ENCODE measurements around the gene MPP1. TPM values are rescaled to one million over a fixed set of nuclear protein-coding genes. Genes with fewer than 3 reads are reported as not detected.

MPP1 gene
- total and polyA plus RNA-seq, 3 experiments from 2014 or later, result 12.8 to 14.7 (median 13.0) TPM

GRCh38 chrX:154751203-154751668 is 54.0 kb downstream of the MPP1 start:
- H3K4me1 Mint-ChIP-seq, result peaks cover 25 to 43% (median 43%) of the 10 kb centered on the region in 3 donors
- POLR2A ChIA-PET, result interaction anchor here (0.7 to 2.2 kb wide), 4 partner anchors 11 to 21 kb away, joined by 4 to 22 read pairs (median 6); partner anchors contain the start of gene DKC1
- peak overlapping the region; percentile 48 for H3K27ac ChIP-seq (ENCODE audit: low read depth, low read length)

GRCh38 chrX:154750301-154751202 is 54.7 kb downstream of the MPP1 start, which contains the start of gene GAB3:
Gene GAB3 (minus strand): TSS chrX:154751077. CDS start chrX:154751025, 52 bp downstream.
- Histone ChIP-seq H3K4me1 (ENCODE audit: insufficient read depth, low read length) (peaks cover 15% of the 10 kb centered on the region), H3K9me3 (ENCODE audit: low read length) (no peaks in the 10 kb centered on the region), H3K27ac (ENCODE audit: low read depth, low read length) (peak within 1 kb of the TSS; percentile 76), H3K27me3 (ENCODE audit: insufficient read depth, low read length, poor library complexity, severe bottlenecking) (no peaks in the 10 kb centered on the region), H3K36me3 (ENCODE audit: insufficient read depth, low read length) (no peaks in the 10 kb centered on the region), H3K4me3 (ENCODE audit: low read length) (peak within 1 kb of the TSS; percentile 68)
- H3K27ac Mint-ChIP-seq, result peak within 1 kb of the TSS; percentile 82 to 95 (median 90)
- peak; percentile 16 to 68 (median 38) for DNase-seq
- ChIA-PET CTCF (interaction anchor here (1.1 to 6.6 kb wide), 6 partner anchors 13 to 38 kb away, joined by 4 to 65 read pairs (median 19); partner anchors contain the start of gene DKC1), POLR2A (interaction anchor here (0.8 to 2.2 kb wide), 5 partner anchors 12 to 31 kb away, joined by 3 to 22 read pairs (median 5); partner anchors contain the start of gene DKC1)
- peaks cover 28 to 47% (median 47%) of the 10 kb centered on the region in 3 donors for H3K4me1 Mint-ChIP-seq
- peaks cover 0 to 10% (median 0%) of the 10 kb centered on the region in 3 donors for H3K36me3 Mint-ChIP-seq
- peaks cover 0 to 5% of the 10 kb centered on the region in 2 donors for H3K27me3 Mint-ChIP-seq
- H3K9me3 Mint-ChIP-seq, result no peaks in the 10 kb centered on the region
- H3K4me3 Mint-ChIP-seq, result peak within 1 kb of the TSS; percentile 82 to 91 (median 86)

More at GRCh38 chrX:154751203-154751668, 54.0 kb downstream of the MPP1 start:
- Mint-ChIP-seq H3K4me3 (peak overlapping the region; percentile 71 to 91 (median 80)), H3K9me3 (no peaks in the 10 kb centered on the region), H3K27me3 (peaks cover 0 to 5% of the 10 kb centered on the region in 2 donors), H3K27ac (peak overlapping the region; percentile 71 to 95 (median 84)), H3K36me3 (peaks cover 0 to 8% (median 0%) of the 10 kb centered on the region in 3 donors)
- no peaks in the 10 kb centered on the region for H3K27me3 ChIP-seq (ENCODE audit: insufficient read depth, low read length, poor library complexity, severe bottlenecking)
- H3K4me3 ChIP-seq (ENCODE audit: low read length), result peak overlapping the region; percentile 43
- H3K36me3 ChIP-seq (ENCODE audit: insufficient read depth, low read length), result no peaks in the 10 kb centered on the region
- no peak for DNase-seq
- peaks cover 15% of the 10 kb centered on the region for H3K4me1 ChIP-seq (ENCODE audit: insufficient read depth, low read length)
- H3K9me3 ChIP-seq (ENCODE audit: low read length), result no peaks in the 10 kb centered on the region
- CTCF ChIA-PET, result interaction anchor here (0.9 to 6.6 kb wide), 5 partner anchors 12 to 39 kb away, joined by 3 to 65 read pairs (median 13); partner anchors contain the start of gene DKC1

- peak overlapping the region; percentile 76 for H3K27ac ChIP-seq (ENCODE audit: low read depth, low read length)
- H3K27me3 ChIP-seq (ENCODE audit: insufficient read depth, low read length, poor library complexity, severe bottlenecking), result no peaks in the 10 kb centered on the region
- ChIA-PET CTCF (interaction anchor here (1.1 to 6.6 kb wide), 8 partner anchors 11 to 38 kb away, joined by 3 to 65 read pairs (median 10); partner anchors contain the start of gene DKC1), POLR2A (interaction anchor here (1.1 to 2.2 kb wide), 4 partner anchors 12 to 30 kb away, joined by 3 to 22 read pairs (median 6); partner anchors contain the start of gene DKC1)
- peaks cover 0 to 13% (median 0%) of the 10 kb centered on the region in 3 donors for H3K36me3 Mint-ChIP-seq
- no peaks in the 10 kb centered on the region for H3K9me3 Mint-ChIP-seq
- peaks cover 15% of the 10 kb centered on the region for H3K4me1 ChIP-seq (ENCODE audit: insufficient read depth, low read length)
- H3K27ac Mint-ChIP-seq, result peak overlapping the region; percentile 67 to 95 (median 84)
- DNase-seq, result no peak
- peaks cover 0 to 5% of the 10 kb centered on the region in 2 donors for H3K27me3 Mint-ChIP-seq
- H3K4me1 Mint-ChIP-seq, result peaks cover 28 to 50% (median 47%) of the 10 kb centered on the region in 3 donors
- H3K9me3 ChIP-seq (ENCODE audit: low read length), result no peaks in the 10 kb centered on the region
- peak overlapping the region; percentile 68 for H3K4me3 ChIP-seq (ENCODE audit: low read length)
- peak overlapping the region; percentile 82 to 91 (median 86) for H3K4me3 Mint-ChIP-seq
- no peaks in the 10 kb centered on the region for H3K36me3 ChIP-seq (ENCODE audit: insufficient read depth, low read length)
Observed at GRCh38 chrX:154749856-154750255, 55.4 kb downstream of the MPP1 start.

GRCh38 chrX:154748712-154749339 is 56.5 kb downstream of the MPP1 start:
- Histone ChIP-seq H3K27ac (ENCODE audit: low read depth, low read length) (peak overlapping the region; percentile 76), H3K27me3 (ENCODE audit: insufficient read depth, low read length, poor library complexity, severe bottlenecking) (no peaks in the 10 kb centered on the region), H3K4me3 (ENCODE audit: low read length) (peak overlapping the region; percentile 68), H3K4me1 (ENCODE audit: insufficient read depth, low read length) (peaks cover 15% of the 10 kb centered on the region), H3K36me3 (ENCODE audit: insufficient read depth, low read length) (no peaks in the 10 kb centered on the region), H3K9me3 (ENCODE audit: low read length) (no peaks in the 10 kb centered on the region)
- H3K4me3 Mint-ChIP-seq, result peak overlapping the region; percentile 82 to 91 (median 86)
- peaks cover 33 to 58% (median 54%) of the 10 kb centered on the region in 3 donors for H3K4me1 Mint-ChIP-seq
- POLR2A ChIA-PET, result interaction anchor here (0.7 to 1.5 kb wide), 7 partner anchors 10 to 35 kb away, joined by 3 to 11 read pairs (median 5); partner anchors contain the start of gene DKC1
- CTCF ChIA-PET, result interaction anchor here (1.0 to 6.6 kb wide), 16 partner anchors 9 to 201 kb away, joined by 3 to 65 read pairs (median 6); partner anchors contain the start of genes DKC1 and IKBKG
- H3K9me3 Mint-ChIP-seq, result no peaks in the 10 kb centered on the region
- H3K27ac Mint-ChIP-seq, result peak overlapping the region; percentile 73 to 95 (median 85)
- H3K36me3 Mint-ChIP-seq, result peaks cover 0 to 13% (median 0%) of the 10 kb centered on the region in 3 donors
- peaks cover 0 to 5% of the 10 kb centered on the region in 2 donors for H3K27me3 Mint-ChIP-seq
- DNase-seq, result peak in 4 of 5 donors; percentile 27 to 66 (median 62)

GRCh38 chrX:154742613-154743012 is 62.7 kb downstream of the MPP1 start:
- Histone ChIP-seq H3K27me3 (ENCODE audit: insufficient read depth, low read length, poor library complexity, severe bottlenecking) (no peaks in the 10 kb centered on the region), H3K9me3 (ENCODE audit: low read length) (no peaks in the 10 kb centered on the region), H3K36me3 (ENCODE audit: insufficient read depth, low read length) (no peaks in the 10 kb centered on the region), H3K4me3 (ENCODE audit: low read length) (no peak overlapping the region), H3K4me1 (ENCODE audit: insufficient read depth, low read length) (peaks cover 18% of the 10 kb centered on the region), H3K27ac (ENCODE audit: low read depth, low read length) (no peak overlapping the region)
- H3K4me1 Mint-ChIP-seq, result peaks cover 63 to 85% (median 76%) of the 10 kb centered on the region in 3 donors
- peak overlapping the region in 5 of 7 donors; percentile 0 to 58 (median 13) for H3K4me3 Mint-ChIP-seq
- ChIA-PET POLR2A (interaction anchor here (0.5 kb wide), 1 partner anchor 12 kb away, joined by 3 read pairs; no protein-coding TSS in a partner anchor), CTCF (interaction anchor here (0.8 to 1.6 kb wide), 2 partner anchors 9 to 17 kb away, joined by 3 read pairs; no protein-coding TSS in a partner anchor)
- peaks cover 0 to 12% (median 1%) of the 10 kb centered on the region in 3 donors for H3K36me3 Mint-ChIP-seq
- H3K27me3 Mint-ChIP-seq, result no peaks in the 10 kb centered on the region
- peak overlapping the region in 6 of 8 donors; percentile 0 to 77 (median 54) for H3K27ac Mint-ChIP-seq
- no peak for DNase-seq
- H3K9me3 Mint-ChIP-seq, result peaks cover 0 to 2% (median 0%) of the 10 kb centered on the region in 5 donors

GRCh38 chrX:154739952-154740465 is 65.3 kb downstream of the MPP1 start:
- Histone ChIP-seq H3K36me3 (ENCODE audit: insufficient read depth, low read length) (no peaks in the 10 kb centered on the region), H3K9me3 (ENCODE audit: low read length) (no peaks in the 10 kb centered on the region), H3K27ac (ENCODE audit: low read depth, low read length) (no peak overlapping the region), H3K27me3 (ENCODE audit: insufficient read depth, low read length, poor library complexity, severe bottlenecking) (no peaks in the 10 kb centered on the region), H3K4me1 (ENCODE audit: insufficient read depth, low read length) (peaks cover 44% of the 10 kb centered on the region), H3K4me3 (ENCODE audit: low read length) (no peak overlapping the region)
- H3K9me3 Mint-ChIP-seq, result peaks cover 0 to 2% (median 0%) of the 10 kb centered on the region in 5 donors
- H3K27me3 Mint-ChIP-seq, result peaks cover 0 to 1% of the 10 kb centered on the region in 2 donors
- no peak for DNase-seq
- ChIA-PET POLR2A (interaction anchor here (1.3 kb wide), 1 partner anchor 8 kb away, joined by 4 read pairs; no protein-coding TSS in a partner anchor), CTCF (interaction anchor here (1.2 to 1.3 kb wide), 2 partner anchors 9 to 14 kb away, joined by 4 read pairs; no protein-coding TSS in a partner anchor)
- peak overlapping the region; percentile 32 to 67 (median 58) for H3K4me3 Mint-ChIP-seq
- peaks cover 76 to 90% (median 90%) of the 10 kb centered on the region in 3 donors for H3K4me1 Mint-ChIP-seq
- H3K27ac Mint-ChIP-seq, result peak overlapping the region; percentile 31 to 94 (median 86)
- H3K36me3 Mint-ChIP-seq, result peaks cover 0 to 10% (median 1%) of the 10 kb centered on the region in 3 donors
